ENCODE data around the gene ESRRA. TPM values are rescaled to one million over a fixed set of nuclear protein-coding genes. Genes with fewer than 3 reads are reported as not detected.

The ESRRA gene
- total RNA-seq, 1 donor, result 19.9 TPM

DNA sequence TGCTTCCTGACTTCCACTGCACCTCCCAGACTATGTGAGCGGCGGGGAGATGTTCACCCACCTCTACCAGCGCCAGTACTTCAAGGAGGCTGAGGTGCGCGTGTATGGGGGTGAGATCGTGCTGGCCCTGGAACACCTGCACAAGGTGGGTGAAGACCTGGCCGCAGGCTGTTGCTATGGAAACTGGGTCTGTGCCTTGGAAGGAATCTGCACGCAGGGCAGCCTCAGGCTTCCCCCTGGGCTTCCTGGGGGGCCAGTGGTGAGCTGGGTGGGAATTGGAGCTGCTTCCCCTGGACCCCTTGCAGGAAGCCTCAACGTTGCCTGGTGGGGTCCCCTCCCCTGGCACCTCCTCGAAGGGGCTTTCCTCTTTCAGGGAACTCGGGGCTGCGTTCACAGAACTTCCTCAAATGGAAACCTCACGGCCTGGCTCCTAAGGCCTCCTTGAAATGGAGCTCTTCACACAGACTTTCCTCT lies 55.2 kb downstream of the ESRRA start:
- DNase-seq (ENCODE audit: low read depth in 2 of 3, low spot score in 2 of 3), result peak in 2 of 3 donors; percentile 72 to 74

DNA sequence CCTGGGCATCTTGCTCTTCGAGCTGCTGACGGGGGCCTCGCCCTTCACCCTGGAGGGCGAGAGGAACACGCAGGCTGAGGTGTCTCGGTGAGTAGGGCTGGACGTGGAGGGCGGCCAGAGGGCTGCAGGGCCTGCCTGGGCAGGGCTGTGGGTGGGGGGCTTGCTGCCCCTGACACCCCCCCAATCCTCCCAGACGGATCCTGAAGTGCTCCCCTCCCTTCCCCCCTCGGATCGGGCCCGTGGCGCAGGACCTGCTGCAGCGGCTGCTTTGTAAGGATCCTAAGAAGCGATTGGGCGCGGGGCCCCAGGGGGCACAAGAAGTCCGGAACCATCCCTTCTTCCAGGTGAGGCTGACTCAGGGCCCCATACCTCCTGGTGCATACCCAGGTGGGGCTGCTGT lies 56.3 kb downstream of the ESRRA start:
- no peak for DNase-seq (ENCODE audit: low read depth in 2 of 3, low spot score in 2 of 3)

DNA sequence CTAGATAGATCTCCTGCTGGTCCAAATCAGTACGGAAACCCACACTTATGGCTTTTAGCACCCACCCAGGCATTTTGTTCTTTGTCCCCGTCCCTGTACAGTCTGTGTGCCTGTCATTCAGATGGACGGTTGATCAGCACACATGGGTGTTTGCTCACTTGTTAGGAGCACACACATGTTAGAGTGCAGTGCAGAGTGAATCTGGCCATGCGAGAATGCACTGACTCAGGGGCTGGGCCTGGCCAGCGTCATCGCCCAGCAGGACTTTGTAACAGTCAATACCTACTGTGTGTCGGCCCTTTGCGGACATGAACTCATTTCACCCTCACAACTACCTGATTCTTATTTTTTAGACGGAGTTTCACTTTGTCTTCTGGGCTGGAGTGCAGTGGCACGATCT lies 57.0 kb downstream of the ESRRA start:
- DNase-seq (ENCODE audit: low read depth in 2 of 3, low spot score in 2 of 3), result no peak

DNA sequence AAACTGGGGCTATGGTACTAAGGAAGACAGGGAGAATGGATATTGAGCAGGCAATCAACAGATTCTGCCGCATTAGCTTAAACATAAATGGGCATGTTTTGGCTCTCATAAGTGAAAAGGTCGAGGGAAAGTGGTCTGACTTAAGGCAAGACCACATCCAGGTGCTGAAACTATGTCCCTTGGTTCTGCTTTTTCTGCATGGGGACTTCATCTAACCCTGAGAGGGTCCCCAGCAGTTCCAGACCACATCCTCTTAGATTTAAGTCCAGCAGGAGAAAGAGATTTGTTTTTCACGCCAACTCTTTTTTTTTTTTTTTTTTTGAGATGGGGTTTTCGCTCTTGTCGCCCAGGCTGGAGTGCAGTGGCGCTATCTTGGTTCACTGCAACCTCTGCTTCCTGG lies 59.1 kb downstream of the ESRRA start:
- no peak for DNase-seq (ENCODE audit: low read depth in 2 of 3, low spot score in 2 of 3)

DNA sequence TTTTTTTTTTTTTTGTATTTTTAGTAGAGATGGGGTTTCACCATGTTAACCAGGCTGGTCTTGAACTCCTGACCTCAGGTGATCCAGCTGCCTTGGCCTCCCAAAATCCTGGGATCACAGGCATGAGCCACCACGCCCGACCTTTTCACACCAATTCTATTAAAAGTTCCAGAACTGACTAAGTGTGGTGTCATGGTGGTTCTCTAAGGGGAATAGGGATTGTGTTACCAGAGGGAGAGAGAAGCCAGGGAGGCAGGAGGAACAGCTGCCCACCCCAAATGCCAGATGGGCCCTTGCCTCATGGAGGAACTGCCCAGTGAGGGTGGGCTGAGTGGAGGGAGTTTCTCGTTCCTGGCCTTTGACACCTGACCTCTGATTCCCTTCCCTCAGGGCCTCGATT lies 59.6 kb downstream of the ESRRA start:
- no peak for DNase-seq (ENCODE audit: low read depth in 2 of 3, low spot score in 2 of 3)

Small RNAs within 50 kb of the gene (small RNA-seq; reads per million reads assigned to genes)
- gene MIR7155 (not detected), gene RF00019 (not detected)

Other genes with a start within 250 kb of the ESRRA start
- 22.4 TPM for gene MACROD1, start 139.4 kb upstream of the ESRRA start, total RNA-seq
- 77.3 TPM for gene STIP1, start 119.4 kb upstream of the ESRRA start, total RNA-seq
- gene FERMT3, start 98.8 kb upstream of the ESRRA start, total RNA-seq, result 221 TPM
- gene TRPT1, start 79.3 kb upstream of the ESRRA start, total RNA-seq, result 33.1 TPM
- 60.1 TPM for gene NUDT22, start 79.2 kb upstream of the ESRRA start, total RNA-seq
- gene DNAJC4, start 75.0 kb upstream of the ESRRA start, total RNA-seq, result 44.7 TPM
- 15.9 TPM for gene VEGFB, start 70.9 kb upstream of the ESRRA start, total RNA-seq
- 36.6 TPM for gene FKBP2, start 64.4 kb upstream of the ESRRA start, total RNA-seq
- 77.0 TPM for gene PPP1R14B, start 58.6 kb upstream of the ESRRA start, total RNA-seq
- 25.9 TPM for gene PLCB3, start 54.0 kb upstream of the ESRRA start, total RNA-seq
- gene BAD, start 20.9 kb upstream of the ESRRA start, total RNA-seq, result 32.6 TPM
- 15.1 TPM for gene GPR137, start 19.7 kb upstream of the ESRRA start, total RNA-seq
- under 0.01 TPM for gene KCNK4, start 14.2 kb upstream of the ESRRA start, total RNA-seq
- not detected for gene CATSPERZ, start 5.2 kb upstream of the ESRRA start, total RNA-seq
- 203 TPM for gene TRMT112, start 12.0 kb downstream of the ESRRA start, total RNA-seq
- 103 TPM for gene PRDX5, start 12.6 kb downstream of the ESRRA start, total RNA-seq
- gene CCDC88B, start 34.7 kb downstream of the ESRRA start, total RNA-seq, result 21.3 TPM
- gene RPS6KA4, start 53.6 kb downstream of the ESRRA start, total RNA-seq, result 59.0 TPM